ENCODE results near the gene MASTL. TPM values are rescaled to one million over a fixed set of nuclear protein-coding genes. Genes with fewer than 3 reads are reported as not detected.
"Not testable (repeated sequence)": the region's sequence is repeated elsewhere in the genome, so short reads cannot be mapped to it uniquely, and the experiment has no call there.

MASTL gene
- 26.8 TPM for total RNA-seq

DNA sequence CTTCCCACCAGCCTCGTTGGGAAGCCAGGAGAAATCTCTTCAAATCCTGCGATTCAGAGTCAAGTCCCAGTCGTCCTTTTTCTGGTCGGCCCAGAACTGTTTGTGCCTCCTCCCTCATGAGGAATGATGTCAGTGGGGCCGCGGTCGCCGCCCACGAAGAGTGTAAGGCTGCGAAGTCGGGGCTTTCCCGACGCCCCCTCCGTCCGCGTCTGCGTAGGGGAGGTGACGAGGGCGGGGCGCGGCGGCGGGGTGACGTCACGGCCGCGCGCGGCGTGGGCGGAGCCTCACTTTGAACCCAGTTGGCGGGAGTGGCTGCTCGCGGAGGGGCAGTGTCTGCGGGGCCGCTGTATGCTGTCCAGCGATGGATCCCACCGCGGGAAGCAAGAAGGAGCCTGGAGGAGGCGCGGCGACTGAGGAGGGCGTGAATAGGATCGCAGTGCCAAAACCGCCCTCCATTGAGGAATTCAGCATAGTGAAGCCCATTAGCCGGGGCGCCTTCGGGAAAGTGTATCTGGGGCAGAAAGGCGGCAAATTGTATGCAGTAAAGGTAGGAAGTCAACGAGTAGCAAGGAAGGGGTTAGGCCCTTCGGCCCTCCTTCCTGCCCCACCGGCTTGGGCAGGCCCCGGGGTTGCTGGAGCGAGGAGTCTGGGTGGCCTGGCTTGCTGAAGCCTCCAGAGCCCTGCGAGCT lies at the start of gene MASTL:
TSS of gene MASTL (plus strand) at position 287 of the 689 bp plus-strand sequence. CDS start at position 362, 75 bp downstream.
- no peaks in the 10 kb centered on the region for H3K27me3 ChIP-seq (ENCODE audit: insufficient read depth, low read length)

DNA sequence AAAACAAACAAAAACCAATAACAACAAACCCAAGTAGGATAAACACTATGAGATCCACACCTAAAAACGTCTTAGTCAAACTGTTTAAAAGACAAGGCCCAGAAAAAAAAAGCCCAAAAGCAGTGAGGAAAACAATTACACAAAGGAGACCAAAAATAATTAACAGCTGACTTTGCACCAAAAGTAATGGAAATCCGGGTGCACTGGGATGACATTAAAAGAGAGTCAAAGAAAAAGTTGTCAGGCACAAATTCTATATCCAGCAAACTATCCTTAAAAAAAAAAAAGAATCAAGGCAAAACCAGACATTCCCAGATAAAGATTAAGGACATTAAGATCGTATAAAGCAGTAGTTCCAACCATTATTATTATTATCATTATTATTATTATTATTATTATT lies 47.0 kb upstream of the MASTL start:
- no peaks in the 10 kb centered on the region for H3K4me1 ChIP-seq (ENCODE audit: insufficient read depth, low read length)
- no peak overlapping the region for H3K4me3 ChIP-seq (ENCODE audit: low read length)
- no peaks in the 10 kb centered on the region for H3K9me3 ChIP-seq (ENCODE audit: low read depth, low read length)

More for the DNA sequence above, at the start of gene MASTL:
- peaks cover 23% of the 10 kb centered on the region for H3K4me1 ChIP-seq (ENCODE audit: insufficient read depth, low read length)
- H3K4me3 ChIP-seq (ENCODE audit: low read length), result peak within 1 kb of the TSS; percentile 94
- H3K9me3 ChIP-seq (ENCODE audit: low read depth, low read length), result no peaks in the 10 kb centered on the region

DNA sequence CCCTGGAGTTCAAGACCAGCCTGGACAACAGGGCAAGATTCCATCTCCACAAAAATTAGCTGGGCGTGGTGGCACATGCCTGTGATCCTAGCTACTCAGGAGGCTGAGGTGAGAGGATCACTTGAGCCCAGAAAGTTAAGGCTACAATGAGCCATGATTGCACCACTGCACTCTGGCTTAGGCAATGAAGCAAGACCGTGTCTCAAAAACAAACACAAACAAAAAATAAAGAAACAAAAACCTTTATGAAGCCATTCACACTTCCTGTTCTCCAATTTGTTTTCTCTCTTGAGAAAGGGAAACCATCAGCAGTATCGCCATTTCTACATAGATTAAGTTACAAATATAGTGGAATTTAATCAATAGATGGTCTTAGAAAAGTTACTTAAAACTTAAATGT lies 20.8 kb upstream of the MASTL start:
- Histone ChIP-seq H3K4me1 (ENCODE audit: insufficient read depth, low read length) (no peaks in the 10 kb centered on the region), H3K27me3 (ENCODE audit: insufficient read depth, low read length) (no peaks in the 10 kb centered on the region), H3K9me3 (ENCODE audit: low read depth, low read length) (no peaks in the 10 kb centered on the region), H3K4me3 (ENCODE audit: low read length) (no peak overlapping the region)

More for the DNA sequence above, 47.0 kb upstream of the MASTL start:
- no peaks in the 10 kb centered on the region for H3K27me3 ChIP-seq (ENCODE audit: insufficient read depth, low read length)

DNA sequence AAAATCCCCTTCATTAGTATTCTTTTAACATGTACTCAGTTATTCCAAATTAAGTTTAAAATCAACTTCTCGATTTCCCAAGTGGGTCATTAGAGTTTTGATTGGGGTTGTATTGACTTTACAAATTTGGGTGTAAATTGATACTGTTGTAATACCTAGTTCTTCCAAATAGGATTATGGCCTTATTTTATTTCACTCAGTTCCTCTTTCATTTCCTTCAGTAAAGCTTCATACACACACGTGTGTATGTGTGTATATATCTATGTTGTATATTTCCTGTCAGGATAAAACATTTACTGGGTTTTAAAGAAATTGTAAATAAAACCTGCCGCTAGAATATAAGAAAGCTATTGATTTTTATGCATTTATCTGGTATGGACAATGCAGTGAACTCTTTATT lies 16.9 kb upstream of the MASTL start:
- H3K9me3 ChIP-seq (ENCODE audit: low read depth, low read length), result no peaks in the 10 kb centered on the region
- no peaks in the 10 kb centered on the region for H3K4me1 ChIP-seq (ENCODE audit: insufficient read depth, low read length)
- no peak overlapping the region for H3K4me3 ChIP-seq (ENCODE audit: low read length)
- no peaks in the 10 kb centered on the region for H3K27me3 ChIP-seq (ENCODE audit: insufficient read depth, low read length)

DNA sequence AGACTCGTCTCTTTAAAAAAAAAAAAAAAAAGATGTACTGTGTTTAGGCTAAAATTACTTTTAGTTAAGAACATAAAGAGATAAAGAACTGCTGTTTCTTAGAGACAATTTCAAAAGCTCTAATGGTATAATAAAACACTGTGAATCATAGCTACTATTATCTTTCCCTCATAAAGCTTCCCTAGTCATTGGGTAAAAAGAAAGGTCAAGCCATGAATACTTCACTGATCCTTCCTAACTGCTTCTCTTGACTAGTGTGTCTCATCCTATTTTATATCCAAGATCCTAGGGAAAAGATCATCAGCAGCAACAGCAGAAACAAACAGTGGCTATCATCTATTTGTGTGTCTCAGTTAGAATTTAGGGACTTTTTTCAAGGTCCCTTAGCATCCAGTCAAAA lies 11.5 kb upstream of the MASTL start:
- Histone ChIP-seq H3K4me3 (ENCODE audit: low read length) (no peak overlapping the region), H3K27me3 (ENCODE audit: insufficient read depth, low read length) (no peaks in the 10 kb centered on the region), H3K9me3 (ENCODE audit: low read depth, low read length) (no peaks in the 10 kb centered on the region), H3K4me1 (ENCODE audit: insufficient read depth, low read length) (no peaks in the 10 kb centered on the region)

DNA sequence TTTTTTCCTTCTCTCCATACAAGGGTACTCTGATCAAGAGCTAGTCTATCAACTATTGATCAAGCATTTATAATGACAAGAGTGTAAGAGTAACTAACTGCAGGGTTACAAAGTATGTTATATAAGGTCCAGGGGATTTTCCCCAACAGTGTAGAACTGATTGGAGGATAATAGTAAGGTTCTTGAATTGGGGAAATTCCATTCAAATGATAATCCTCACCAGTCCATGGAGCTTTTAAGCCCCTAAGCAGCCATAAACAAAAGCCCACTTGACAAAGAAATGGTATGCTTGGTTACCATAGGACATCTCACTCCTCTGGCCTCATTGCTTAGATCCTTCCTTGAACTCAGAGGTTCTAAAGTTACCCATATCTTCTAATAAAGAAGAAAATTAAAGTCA lies 9.2 kb upstream of the MASTL start:
- Histone ChIP-seq H3K27me3 (ENCODE audit: insufficient read depth, low read length) (no peaks in the 10 kb centered on the region), H3K4me3 (ENCODE audit: low read length) (no peak overlapping the region), H3K9me3 (ENCODE audit: low read depth, low read length) (no peaks in the 10 kb centered on the region)

DNA sequence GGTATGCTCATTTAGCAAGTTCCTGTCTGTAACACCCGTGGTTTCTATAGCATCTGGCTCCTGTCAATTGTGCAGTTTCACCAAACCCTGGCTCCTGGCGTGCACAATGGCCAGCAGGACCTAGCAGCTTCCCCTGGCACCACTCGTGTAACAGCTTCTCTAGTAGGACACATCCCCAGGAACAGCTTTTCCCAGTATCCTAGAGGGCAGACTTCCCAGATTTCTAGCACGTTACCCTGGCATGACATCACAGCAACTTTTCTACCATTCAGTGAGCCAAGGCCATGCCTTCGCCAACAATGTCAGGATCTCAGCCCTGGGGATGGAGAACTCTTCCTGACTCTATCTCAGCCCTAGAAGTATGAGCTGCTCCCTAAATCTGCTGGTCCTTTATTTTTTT lies 7.5 kb upstream of the MASTL start:
- Histone ChIP-seq H3K4me1 (ENCODE audit: insufficient read depth, low read length) (peaks cover 13% of the 10 kb centered on the region), H3K9me3 (ENCODE audit: low read depth, low read length) (no peaks in the 10 kb centered on the region), H3K27me3 (ENCODE audit: insufficient read depth, low read length) (no peaks in the 10 kb centered on the region), H3K4me3 (ENCODE audit: low read length) (no peak overlapping the region)

More for the DNA sequence above, 9.2 kb upstream of the MASTL start:
- peaks cover 5% of the 10 kb centered on the region for H3K4me1 ChIP-seq (ENCODE audit: insufficient read depth, low read length)

DNA sequence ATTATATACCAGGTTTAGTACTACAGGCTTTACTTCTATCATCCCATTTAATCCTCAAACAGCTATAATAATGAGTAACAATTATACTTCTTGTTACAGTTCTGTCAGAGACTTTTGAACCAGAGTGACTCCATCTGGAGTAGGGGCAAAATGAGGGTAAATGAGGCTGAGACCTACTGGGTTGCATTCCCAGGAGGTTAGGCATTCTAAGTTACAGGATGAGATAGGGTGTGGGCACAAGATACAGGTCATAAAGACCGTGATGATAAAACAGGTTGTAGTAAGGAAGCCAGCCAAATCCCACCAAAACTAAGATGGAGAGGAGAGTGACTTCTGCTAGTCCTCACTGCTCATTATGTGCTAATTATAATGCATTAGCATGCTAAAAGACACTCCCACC lies 4.9 kb upstream of the MASTL start:
- no peaks in the 10 kb centered on the region for H3K9me3 ChIP-seq (ENCODE audit: low read depth, low read length)
- no peak overlapping the region for H3K4me3 ChIP-seq (ENCODE audit: low read length)
- no peaks in the 10 kb centered on the region for H3K27me3 ChIP-seq (ENCODE audit: insufficient read depth, low read length)
- H3K4me1 ChIP-seq (ENCODE audit: insufficient read depth, low read length), result peaks cover 18% of the 10 kb centered on the region

DNA sequence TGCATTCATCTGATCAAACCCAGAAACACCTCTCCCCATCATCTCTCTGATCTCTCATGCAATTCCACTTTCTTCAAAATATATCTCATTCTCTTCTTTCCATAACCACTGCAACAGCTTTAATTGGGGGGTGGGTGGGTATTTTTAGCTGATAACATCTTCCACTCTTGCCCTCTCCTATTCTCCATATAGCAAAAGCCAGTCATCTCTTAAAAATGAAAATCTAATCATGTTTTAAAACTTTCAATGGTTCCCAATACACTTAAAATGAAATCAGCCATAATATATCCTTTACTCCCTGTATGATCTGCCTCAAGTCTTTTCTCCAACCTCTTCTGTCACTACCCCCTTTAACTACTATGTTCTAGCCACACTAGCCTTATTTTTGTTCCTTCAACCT lies 2.5 kb upstream of the MASTL start:
- Histone ChIP-seq H3K4me1 (ENCODE audit: insufficient read depth, low read length) (peaks cover 28% of the 10 kb centered on the region), H3K9me3 (ENCODE audit: low read depth, low read length) (no peaks in the 10 kb centered on the region), H3K27me3 (ENCODE audit: insufficient read depth, low read length) (no peaks in the 10 kb centered on the region), H3K4me3 (ENCODE audit: low read length) (no peak overlapping the region)

DNA sequence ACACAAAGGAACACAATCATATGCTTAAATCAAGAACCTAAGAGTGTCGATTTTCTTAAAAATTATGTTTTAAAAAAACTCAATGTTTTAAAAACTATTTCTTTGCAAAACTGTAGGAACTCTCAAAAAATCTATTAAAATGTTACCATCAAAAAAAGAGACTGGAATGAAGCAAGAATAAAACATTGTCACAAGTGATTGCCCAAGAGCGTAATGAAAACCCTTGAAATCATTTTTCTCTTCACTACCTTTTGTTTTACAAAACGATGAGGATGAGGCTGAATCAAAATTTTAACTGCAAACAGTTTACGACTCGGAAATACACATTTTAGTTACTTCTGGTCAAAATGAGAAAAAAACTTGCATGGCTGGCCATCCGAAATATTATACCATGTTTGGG lies 1.8 kb upstream of the MASTL start:
- Histone ChIP-seq H3K4me3 (ENCODE audit: low read length) (peak overlapping the region; percentile 94), H3K9me3 (ENCODE audit: low read depth, low read length) (no peaks in the 10 kb centered on the region), H3K4me1 (ENCODE audit: insufficient read depth, low read length) (peaks cover 28% of the 10 kb centered on the region), H3K27me3 (ENCODE audit: insufficient read depth, low read length) (no peaks in the 10 kb centered on the region)

DNA sequence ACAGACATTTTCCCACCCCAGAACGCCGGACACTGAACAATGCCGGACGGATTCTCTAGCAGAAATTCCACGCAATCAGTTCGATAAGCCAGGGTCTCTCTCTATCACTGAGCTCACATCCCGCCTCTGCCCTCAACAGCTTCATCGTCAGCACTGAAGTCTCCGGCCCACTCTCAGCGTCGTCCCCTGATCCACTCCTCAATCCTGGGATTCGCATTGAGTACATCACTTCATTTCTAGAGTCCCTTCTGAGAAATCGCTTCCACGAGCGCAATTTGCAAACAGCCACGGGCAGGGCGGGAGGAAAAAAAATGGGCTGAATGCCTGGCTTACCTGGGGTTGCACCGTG lies 1.3 kb upstream of the MASTL start:
- Histone ChIP-seq H3K4me1 (ENCODE audit: insufficient read depth, low read length) (peaks cover 28% of the 10 kb centered on the region), H3K4me3 (ENCODE audit: low read length) (peak overlapping the region; percentile 94), H3K9me3 (ENCODE audit: low read depth, low read length) (no peaks in the 10 kb centered on the region), H3K27me3 (ENCODE audit: insufficient read depth, low read length) (no peaks in the 10 kb centered on the region)

DNA sequence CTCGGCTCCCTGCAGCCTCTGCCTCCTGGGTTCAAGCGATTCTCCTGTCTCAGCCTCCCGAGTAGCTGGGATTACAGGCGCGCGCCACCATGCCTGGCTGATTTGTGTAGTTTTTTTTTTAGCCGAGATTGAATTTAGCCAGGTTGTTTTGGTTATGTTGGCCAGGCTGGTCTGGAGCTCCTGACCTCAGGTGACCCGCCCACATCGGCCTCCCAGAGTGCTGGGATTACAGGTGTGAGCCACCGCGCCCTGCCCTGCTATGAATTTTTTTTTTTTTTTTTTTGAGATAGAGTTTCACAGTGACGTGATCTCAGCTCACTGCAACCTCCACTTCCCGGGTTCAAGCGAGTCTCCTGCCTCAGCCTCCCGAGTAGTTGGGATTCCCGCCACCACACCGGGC lies 1.4 kb downstream of the MASTL start:
- Histone ChIP-seq H3K4me3 (ENCODE audit: low read length) (peak overlapping the region; percentile 94), H3K4me1 (ENCODE audit: insufficient read depth, low read length) (peaks cover 20% of the 10 kb centered on the region)
- not testable (repeated sequence) for H3K27me3 ChIP-seq (ENCODE audit: insufficient read depth, low read length); H3K9me3 ChIP-seq (ENCODE audit: low read depth, low read length)

DNA sequence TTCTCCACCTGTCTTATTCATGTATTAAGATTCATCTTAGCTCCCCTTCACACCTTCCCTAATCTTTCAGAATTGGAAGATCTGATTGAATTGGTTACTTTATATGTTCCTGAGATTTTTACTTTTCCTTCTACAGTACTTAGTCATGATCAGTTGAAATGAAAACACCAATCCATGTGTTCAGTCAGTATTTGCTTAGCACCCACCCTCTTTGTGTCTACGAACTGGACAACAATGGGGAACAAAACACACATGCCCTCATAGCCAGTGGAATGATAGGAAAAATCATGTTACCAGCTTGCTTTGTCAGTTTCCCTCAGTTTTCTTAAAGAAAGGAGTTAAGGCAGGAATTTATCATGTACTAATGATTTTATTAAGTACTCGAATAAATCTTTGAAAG lies 2.0 kb downstream of the MASTL start:
- Histone ChIP-seq H3K27me3 (ENCODE audit: insufficient read depth, low read length) (no peaks in the 10 kb centered on the region), H3K4me1 (ENCODE audit: insufficient read depth, low read length) (peaks cover 20% of the 10 kb centered on the region), H3K4me3 (ENCODE audit: low read length) (no peak overlapping the region), H3K9me3 (ENCODE audit: low read depth, low read length) (no peaks in the 10 kb centered on the region)

DNA sequence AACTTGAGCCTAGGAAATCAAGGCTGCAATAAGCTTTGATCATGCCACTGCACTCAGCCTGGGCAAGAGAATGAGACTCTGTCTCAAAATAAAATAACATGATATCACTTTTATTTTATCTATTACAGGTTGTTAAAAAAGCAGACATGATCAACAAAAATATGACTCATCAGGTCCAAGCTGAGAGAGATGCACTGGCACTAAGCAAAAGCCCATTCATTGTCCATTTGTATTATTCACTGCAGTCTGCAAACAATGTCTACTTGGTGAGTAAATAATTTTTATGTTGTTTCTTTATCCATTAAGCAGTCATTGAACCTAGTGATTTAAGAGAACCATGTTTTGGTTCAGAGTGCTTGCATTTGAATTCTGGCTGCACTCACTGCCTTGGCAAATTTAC lies 3.3 kb downstream of the MASTL start:
- H3K27me3 ChIP-seq (ENCODE audit: insufficient read depth, low read length), result no peaks in the 10 kb centered on the region

DNA sequence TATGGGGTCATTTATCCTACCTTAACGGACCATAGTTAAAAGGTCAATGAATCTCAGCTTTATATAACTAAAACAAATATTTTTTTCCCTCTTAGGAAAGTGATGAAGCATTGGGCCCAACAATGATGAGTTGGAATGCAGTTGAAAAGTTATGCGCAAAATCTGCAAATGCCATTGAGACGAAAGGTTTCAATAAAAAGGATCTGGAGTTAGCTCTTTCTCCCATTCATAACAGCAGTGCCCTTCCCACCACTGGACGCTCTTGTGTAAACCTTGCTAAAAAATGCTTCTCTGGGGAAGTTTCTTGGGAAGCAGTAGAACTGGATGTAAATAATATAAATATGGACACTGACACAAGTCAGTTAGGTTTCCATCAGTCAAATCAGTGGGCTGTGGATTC lies 14.7 kb downstream of the MASTL start:
- H3K27me3 ChIP-seq (ENCODE audit: insufficient read depth, low read length), result no peaks in the 10 kb centered on the region
- H3K4me1 ChIP-seq (ENCODE audit: insufficient read depth, low read length), result no peaks in the 10 kb centered on the region
- H3K4me3 ChIP-seq (ENCODE audit: low read length), result no peak overlapping the region
- H3K9me3 ChIP-seq (ENCODE audit: low read depth, low read length), result no peaks in the 10 kb centered on the region

More for the DNA sequence above, 3.3 kb downstream of the MASTL start:
- H3K4me3 ChIP-seq (ENCODE audit: low read length), result no peak overlapping the region
- no peaks in the 10 kb centered on the region for H3K9me3 ChIP-seq (ENCODE audit: low read depth, low read length)
- peaks cover 10% of the 10 kb centered on the region for H3K4me1 ChIP-seq (ENCODE audit: insufficient read depth, low read length)

DNA sequence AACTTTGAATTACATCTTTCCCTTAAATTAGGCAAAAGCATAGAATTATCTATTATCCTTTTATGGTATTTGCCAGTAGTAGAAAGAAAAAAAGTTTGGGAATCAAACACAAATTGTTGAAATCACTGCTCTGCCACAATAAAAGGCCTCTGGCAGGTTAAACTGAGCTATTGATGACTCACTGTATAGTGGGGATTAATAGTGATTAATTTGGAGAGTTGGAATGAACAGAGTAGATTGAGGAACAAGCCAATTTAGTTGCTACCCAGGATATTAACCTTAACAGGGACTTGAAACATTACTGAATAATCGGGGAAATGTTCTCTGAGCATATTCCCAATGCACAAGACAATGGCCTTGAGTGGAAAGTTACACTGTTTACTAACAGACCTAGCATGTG lies 33.1 kb downstream of the MASTL start:
- H3K27me3 ChIP-seq (ENCODE audit: insufficient read depth, low read length), result no peaks in the 10 kb centered on the region
- no peak overlapping the region for H3K4me3 ChIP-seq (ENCODE audit: low read length)
- no peaks in the 10 kb centered on the region for H3K4me1 ChIP-seq (ENCODE audit: insufficient read depth, low read length)
- no peaks in the 10 kb centered on the region for H3K9me3 ChIP-seq (ENCODE audit: low read depth, low read length)

Measured in mononuclear cell (primary cell).